GM21526 (cell line): ENCODE results near the gene DAB2IP.
"Not testable (repeated sequence)": the region's sequence is repeated elsewhere in the genome, so short reads cannot be mapped to it uniquely, and the experiment has no call there.

ENCODE experiments used
- ATAC-seq: cut with Tn5 transposase; IDR thresholded peaks from one replicate; pipeline ENCODE4 v1.9.1; 2021; ENCODE audit warnings: moderate library complexity; ENCODE audit not compliant: unreplicated experiment, low FRiP score

Gene DAB2IP

GRCh38 chr9:121651295-121652020 lies at the start of gene DAB2IP:
Gene DAB2IP (plus strand): TSS chr9:121651634. CDS start chr9:121651776, 142 bp downstream.
- ATAC-seq = no peak

DNA sequence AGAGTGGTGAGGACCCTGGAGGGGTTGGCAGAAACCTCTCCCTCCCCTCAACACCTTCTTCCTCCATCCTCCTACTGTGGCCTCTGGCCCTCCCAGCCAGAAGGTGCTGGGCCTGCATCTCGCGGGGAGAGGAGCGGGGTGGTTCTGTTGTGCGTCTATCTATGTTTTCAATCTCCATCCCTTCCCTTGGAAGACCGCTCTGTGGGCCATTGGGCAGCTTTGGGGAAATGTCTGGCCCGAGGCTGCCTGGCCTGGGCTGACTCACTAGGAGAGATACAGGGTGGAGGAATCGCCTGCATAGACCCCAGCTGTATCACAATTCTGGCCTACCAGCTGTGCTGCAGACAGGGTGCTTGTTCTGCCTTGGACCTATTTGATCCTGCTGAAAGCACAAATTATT lies 48.4 kb upstream of the DAB2IP start:
- no peak for ATAC-seq

- no peak for ATAC-seq
These were observed 47.2 kb upstream of the DAB2IP start for GRCh38 chr9:121604242-121604641.

- ATAC-seq = no peak
These were observed 46.8 kb upstream of the DAB2IP start for GRCh38 chr9:121604654-121605053.

DNA sequence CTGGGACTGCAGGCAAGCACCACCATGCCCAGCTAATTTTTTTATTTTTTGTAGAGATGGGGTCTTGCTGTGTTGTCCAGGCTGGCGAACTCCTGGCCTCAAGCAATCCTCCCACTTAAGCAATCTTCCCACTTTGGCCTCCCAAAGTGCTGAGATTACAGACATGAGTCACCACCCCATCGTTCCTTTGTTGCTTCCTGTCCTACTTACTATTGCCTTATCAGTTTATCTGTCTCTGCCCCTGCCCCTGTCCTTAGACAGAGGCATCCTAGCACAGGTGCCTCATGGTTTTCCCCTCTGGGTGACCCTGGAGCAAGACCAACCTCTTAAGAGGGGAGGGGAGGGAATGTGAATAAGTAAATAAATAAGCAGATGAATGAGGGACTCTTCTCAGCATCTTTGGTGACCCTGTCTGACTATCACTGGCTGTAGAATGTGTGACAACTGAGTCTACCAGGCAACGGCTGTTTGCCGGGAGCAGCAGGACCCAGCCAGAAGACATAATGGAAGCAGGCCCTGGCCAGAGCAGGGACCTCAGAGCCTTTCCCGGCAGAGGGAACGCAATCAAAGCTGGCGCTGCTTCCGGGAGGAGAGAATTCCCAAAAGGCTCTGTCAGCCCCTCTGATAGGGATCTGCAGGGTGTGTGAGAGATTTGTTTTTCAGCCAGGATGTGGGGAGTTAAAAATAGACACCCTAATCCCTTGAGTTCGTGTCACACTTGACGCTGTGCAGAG lies 43.8 kb upstream of the DAB2IP start:
- no peak for ATAC-seq

DNA sequence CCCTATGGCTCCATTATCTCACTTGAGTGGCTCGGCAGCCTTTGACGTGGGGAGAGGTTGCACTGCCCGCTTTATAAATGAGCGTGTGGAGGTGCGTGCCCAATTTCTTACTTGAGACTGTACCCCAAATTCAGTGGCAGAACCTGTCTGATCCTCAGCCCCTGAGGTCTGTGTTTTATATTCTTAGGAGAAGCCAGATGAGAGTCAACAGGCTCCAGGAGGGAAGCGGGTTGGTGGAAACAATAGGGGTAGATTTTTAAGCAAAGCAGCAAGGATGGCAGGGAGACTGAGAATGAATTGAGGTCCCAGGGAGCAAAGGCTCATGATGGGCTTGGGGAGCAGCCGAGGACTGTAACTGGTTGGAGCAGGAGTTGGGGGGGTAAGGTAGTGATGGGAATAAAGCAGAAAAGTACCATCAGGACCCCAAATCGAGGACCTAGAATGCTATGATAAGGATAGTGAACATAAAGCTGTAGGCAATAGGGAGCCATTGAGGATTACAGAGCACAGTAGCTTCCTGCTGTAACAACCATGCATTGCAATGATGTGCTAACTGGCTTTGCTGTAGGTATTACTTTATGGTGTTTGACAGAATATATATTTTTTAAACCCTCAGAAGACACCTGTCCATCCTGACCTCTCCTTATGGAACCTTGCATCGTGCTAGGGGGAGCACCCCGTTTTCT lies 43.1 kb upstream of the DAB2IP start:
- ATAC-seq = no peak

GRCh38 chr9:121609822-121610637 lies 41.4 kb upstream of the DAB2IP start:
- no peak for ATAC-seq

DNA sequence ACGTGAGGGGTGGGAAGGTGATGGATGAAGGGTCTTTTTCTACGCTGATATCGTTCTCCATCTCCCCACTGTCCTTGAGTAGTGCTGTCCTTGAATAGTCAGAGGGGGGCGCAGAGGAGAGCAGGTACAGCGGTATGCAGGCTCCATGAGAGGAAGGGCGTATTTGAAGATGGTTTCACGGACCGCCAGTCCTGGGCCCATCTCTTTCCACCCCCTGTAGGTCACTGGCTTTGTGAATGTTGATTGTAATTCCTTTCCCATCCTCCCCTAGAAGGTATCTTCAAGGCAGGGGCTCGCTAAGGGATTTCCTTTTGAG lies 40.8 kb upstream of the DAB2IP start:
- no peak for ATAC-seq

GRCh38 chr9:121612511-121612998 lies 38.9 kb upstream of the DAB2IP start:
- ATAC-seq = no peak

DNA sequence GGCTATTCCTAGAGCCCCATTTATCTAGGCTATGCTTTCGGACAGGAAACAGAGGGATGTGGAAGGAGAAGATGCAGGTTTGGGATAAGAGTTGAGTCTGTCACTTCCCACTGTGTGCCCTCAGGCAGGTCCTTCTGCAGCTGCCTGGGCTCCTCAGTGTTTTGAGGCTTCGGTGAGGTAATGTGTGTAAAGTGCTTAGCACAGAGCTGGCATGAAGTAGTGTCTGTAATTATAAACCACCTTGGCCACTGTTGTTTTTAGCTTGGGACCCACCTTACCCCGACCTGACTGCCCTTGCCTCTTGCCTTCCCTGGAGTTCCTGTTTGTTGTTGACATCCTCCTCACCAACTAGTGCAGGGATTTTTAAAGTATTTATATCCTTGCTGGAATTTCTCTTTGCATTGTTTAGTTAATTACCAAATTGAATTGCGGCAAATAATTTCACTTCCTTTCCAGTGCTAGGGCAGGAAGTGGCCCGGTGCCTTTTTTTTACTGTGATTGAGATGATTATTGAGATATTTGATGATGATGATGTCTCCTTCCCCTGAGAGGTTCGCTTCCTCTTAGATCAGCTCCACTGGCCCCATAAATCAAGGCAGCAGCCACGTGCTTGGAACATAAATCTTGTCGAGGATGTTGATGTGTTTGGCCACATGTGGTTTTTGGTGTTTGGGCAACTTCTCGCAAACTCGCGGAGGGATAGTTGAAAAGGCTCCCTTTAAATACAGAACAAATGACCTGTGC lies 38.3 kb upstream of the DAB2IP start:
- no peak for ATAC-seq

- ATAC-seq = no peak
These were observed 35.2 kb upstream of the DAB2IP start for GRCh38 chr9:121616123-121616755.

GRCh38 chr9:121618504-121618903 lies 32.9 kb upstream of the DAB2IP start:
- ATAC-seq = no peak

DNA sequence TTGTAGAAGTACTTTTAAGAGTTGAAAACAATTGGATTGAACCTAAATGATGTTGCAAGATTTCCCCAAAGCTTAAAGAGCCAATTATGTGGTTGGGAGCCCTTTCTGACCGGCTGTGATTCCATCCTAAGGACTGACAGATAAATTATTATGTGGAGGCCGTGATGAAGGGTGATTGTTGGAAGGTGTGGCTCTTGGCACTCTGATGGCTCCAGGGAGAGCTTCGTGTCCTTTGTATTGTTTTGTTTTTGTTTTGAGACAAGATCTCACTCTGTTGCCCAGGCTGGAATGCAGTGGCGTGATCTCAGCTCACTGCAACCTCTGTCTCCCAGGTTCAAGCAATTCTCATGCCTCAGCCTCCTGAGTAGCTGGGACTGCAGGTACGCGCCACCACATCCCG lies 32.5 kb upstream of the DAB2IP start:
- ATAC-seq = not testable (repeated sequence)

- no peak for ATAC-seq
These were observed 31.7 kb upstream of the DAB2IP start for GRCh38 chr9:121619545-121620324.

GRCh38 chr9:121620325-121620673 lies 31.1 kb upstream of the DAB2IP start:
- ATAC-seq = no peak

DNA sequence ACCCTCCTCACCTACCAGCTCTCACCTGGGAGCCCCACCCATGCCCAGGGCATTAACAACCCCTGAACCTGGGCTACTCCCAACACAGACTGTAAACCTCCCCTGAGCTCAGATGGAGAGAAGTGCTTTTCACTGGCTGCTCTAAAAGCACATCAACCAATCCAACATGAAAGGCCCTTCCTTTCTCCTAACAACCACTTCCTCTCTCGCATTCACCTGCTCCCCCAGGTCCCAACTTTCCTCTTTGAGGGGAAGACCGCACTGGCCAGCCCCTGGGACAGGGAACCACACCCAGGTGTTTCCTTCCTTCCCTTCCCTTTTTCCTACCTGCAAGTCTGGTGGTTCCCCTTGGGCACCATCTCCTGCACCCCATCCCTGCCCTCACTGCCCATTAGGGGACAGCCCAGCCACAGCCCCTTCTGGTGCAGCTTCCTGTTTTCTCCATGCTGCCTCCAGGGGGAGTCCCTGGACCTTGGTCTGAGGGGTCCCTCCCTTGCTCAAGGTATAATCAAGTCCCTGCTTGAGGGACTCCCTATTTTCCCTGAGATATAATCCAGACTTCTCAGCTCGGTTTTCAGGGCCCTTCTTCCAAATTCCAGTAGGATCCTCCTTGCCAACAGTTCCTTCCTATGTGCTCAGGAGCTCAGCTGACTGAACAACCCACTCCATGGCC lies 30.5 kb upstream of the DAB2IP start:
- ATAC-seq = no peak

DNA sequence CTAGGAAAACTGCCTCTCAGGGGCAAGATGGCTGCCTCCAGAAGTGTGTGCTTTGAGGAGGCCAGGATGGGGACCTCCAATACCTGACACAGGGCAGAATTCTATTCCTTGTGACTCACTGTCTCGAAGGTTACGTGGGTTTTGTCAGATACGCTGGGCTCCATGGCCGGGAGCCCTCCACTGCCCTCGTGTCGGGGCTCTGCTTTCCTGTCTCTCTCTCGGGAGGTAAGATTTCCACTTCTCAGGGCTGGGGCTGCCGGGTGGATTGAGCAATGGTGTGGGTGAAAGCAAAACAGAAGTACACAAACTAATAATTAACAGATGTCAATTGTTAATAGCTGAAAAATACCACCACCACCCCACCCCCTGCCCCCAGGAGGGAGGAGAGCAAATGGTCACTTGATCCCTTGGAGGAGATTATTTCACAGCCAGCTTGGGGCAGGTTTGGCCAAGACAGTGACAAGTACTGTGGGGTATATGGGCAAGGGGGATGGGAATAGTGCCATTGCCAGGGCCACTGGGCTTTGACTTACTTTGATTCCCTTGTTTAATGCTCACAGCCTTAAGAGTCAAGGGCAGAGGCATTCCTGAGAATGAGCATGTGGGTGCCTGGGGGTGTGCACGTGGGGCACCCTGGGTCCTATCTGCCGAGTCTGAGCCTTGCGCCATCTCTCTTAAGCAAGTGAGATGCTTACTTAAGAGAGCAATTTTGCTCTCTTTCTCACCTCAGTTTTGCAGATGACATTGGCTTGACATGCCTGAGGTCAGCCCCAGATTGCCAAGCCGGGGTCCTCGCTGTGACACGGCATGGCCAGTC lies 28.8 kb upstream of the DAB2IP start:
- ATAC-seq = no peak
